ENCODE measurements around the gene PVALB. TPM values are rescaled to one million over a fixed set of nuclear protein-coding genes. Genes with fewer than 3 reads are reported as not detected.

The PVALB gene
- total and polyA plus RNA-seq, 9 of the 15 experiments (the other 6 are each of a cell fraction or from before 2014, with no cell fraction given): not detected

- TF ChIP-seq DDX20 (tag; IDR thresholded peaks at IDR 0.05; ENCODE audit: low read depth) (no peak), CAMTA2 (CRISPR knock-in tag; conservative IDR thresholded peaks at IDR 0.05) (no peak)
These were observed 56.0 kb downstream of the PVALB start (continued) for GRCh38 chr22:36760786-36761185.

GRCh38 chr22:36759481-36760159 is 57.2 kb downstream of the PVALB start:
- ChIA-PET CTCF (ENCODE audit: low intra/inter-chr PET ratio) (interaction anchor here (0.5 kb wide), 1 partner anchor 13 kb away, joined by 3 read pairs; no protein-coding TSS in a partner anchor), POLR2A (interaction anchor here (1.4 kb wide), 1 partner anchor 28 kb away, joined by 4 read pairs; no protein-coding TSS in a partner anchor)
- TF ChIP-seq, protein P1, sequence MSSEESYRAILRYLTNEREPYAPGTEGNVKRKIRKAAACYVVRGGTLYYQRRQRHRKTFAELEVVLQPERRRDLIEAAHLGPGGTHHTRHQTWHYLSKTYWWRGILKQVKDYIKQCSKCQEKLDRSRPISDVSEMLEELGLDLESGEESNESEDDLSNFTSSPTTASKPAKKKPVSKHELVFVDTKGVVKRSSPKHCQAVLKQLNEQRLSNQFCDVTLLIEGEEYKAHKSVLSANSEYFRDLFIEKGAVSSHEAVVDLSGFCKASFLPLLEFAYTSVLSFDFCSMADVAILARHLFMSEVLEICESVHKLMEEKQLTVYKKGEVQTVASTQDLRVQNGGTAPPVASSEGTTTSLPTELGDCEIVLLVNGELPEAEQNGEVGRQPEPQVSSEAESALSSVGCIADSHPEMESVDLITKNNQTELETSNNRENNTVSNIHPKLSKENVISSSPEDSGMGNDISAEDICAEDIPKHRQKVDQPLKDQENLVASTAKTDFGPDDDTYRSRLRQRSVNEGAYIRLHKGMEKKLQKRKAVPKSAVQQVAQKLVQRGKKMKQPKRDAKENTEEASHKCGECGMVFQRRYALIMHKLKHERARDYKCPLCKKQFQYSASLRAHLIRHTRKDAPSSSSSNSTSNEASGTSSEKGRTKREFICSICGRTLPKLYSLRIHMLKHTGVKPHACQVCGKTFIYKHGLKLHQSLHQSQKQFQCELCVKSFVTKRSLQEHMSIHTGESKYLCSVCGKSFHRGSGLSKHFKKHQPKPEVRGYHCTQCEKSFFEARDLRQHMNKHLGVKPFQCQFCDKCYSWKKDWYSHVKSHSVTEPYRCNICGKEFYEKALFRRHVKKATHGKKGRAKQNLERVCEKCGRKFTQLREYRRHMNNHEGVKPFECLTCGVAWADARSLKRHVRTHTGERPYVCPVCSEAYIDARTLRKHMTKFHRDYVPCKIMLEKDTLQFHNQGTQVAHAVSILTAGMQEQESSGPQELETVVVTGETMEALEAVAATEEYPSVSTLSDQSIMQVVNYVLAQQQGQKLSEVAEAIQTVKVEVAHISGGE (CRISPR knock-in tag; IDR thresholded peaks at IDR 0.05): no peak
- no peak overlapping the region for H3K27ac ChIP-seq (ENCODE audit: extremely low read depth, low read depth, low read length)
- FAIRE-seq (no peak), DNase-seq (ENCODE audit: extremely low read depth in 1 of 4, low spot score in 3 of 4) (no peak), ATAC-seq (no peak)
- no peaks in the 10 kb centered on the region for H3K9me3 ChIP-seq (replicated peaks; ENCODE audit: control insufficient read depth, insufficient read depth, low read depth, low read length)
- in situ Hi-C loops (cut with MboI): no loop called here
- no peak overlapping the region for H3K9ac ChIP-seq (ENCODE audit: insufficient read depth in 1 of 2, low read depth in 2 of 2, low read length in 2 of 2)
- H2AFZ ChIP-seq (ENCODE audit: low read depth, low read length): no peak overlapping the region
- no peaks in the 10 kb centered on the region for H3K79me2 ChIP-seq (ENCODE audit: control insufficient read depth, insufficient read depth, low read length)
- H3K9me1 ChIP-seq (ENCODE audit: control insufficient read depth, insufficient read depth, low read length): no peaks in the 10 kb centered on the region
- H3K4me1 ChIP-seq (replicated peaks in 1 of 2; ENCODE audit: control insufficient read depth in 2 of 2, insufficient read depth in 2 of 2, low read length in 2 of 2): no peaks in the 10 kb centered on the region; a peak in 1 of 5 replicates
- H3K36me3 ChIP-seq (ENCODE audit: control insufficient read depth, insufficient read depth, low read length): no peaks in the 10 kb centered on the region
- intact Hi-C loops (cut with micrococcal nuclease): no loop called here
- WGBS (ENCODE audit: insufficient coverage, low coverage, missing lambda C conversion rate): 3% methylated on average over 19 of the region's 19 CpGs
- no peak overlapping the region for H3K4me2 ChIP-seq (ENCODE audit: insufficient read depth, low read length)
- BruUV-seq (replicated peaks): no TSS peak
- H3K27me3 ChIP-seq (ENCODE audit: control insufficient read depth in 2 of 2, insufficient read depth in 2 of 2, low read length in 2 of 2): peaks cover 10 to 61% of the 10 kb centered on the region in 2 experiments; a peak in 4 of 5 replicates
- peaks cover 5% of the 10 kb centered on the region; the same call in 1 of the 2 replicates for H4K20me1 ChIP-seq (replicated peaks; ENCODE audit: control insufficient read depth, insufficient read depth, low read length)
- no peak overlapping the region for H3K4me3 ChIP-seq

All from K562 (cell line).